IMR-90 (cell line): Measurements from ENCODE around the gene MAP3K1. TPM values are rescaled to one million over a fixed set of nuclear protein-coding genes. Genes with fewer than 3 reads are reported as not detected.

Experiments
- ATAC-seq: fragments of 200-7000 bp; cut with Tn5 transposase; 2 replicates; pipeline ENCODE4 v1.9.1; 2020; ENCODE audit warnings: low read depth, mild to moderate bottlenecking, moderate library complexity
- BruUV-seq: library from RNA; stranded (reverse); fragments of 400-500 nt; replicated peaks from 2 replicates; lab custom pipeline; 2021; lab: Mats Ljungman, UMichigan
- CTCF ChIA-PET: fragments of 300-600 bp; formaldehyde crosslinking; extraction: SDS; loops from one replicate; lab custom pipeline; 2021; ENCODE audit warnings: antibody characterized with exemption; lab: Yijun Ruan, JAX
- POLR2A ChIA-PET: fragments of 300-600 bp; sonication (Branson Sonifier 250); formaldehyde crosslinking; loops from one replicate; lab custom pipeline; 2022; ENCODE audit warnings: antibody characterized with exemption; ENCODE audit not compliant: unreplicated experiment; lab: Charles Lee
- DNase-seq: peaks from one replicate; pipeline ENCODE4 v3.0.0; 2013
- H2AFZ ChIP-seq: replicated peaks from 2 replicates; pipeline ENCODE3; 2013; ENCODE audit warnings: low read length, mild to moderate bottlenecking; ENCODE audit not compliant: poor library complexity
- H2AK5ac ChIP-seq: 2 replicates; pipeline ENCODE4 v1.6.1; 2013; ENCODE audit warnings: low read depth, low read length, inconsistent platforms
- H2AK9ac ChIP-seq: replicated peaks from 2 replicates; pipeline ENCODE3; 2013; ENCODE audit warnings: mild to moderate bottlenecking, low read depth, low read length, moderate library complexity; ENCODE audit not compliant: poor library complexity
- H2BK120ac ChIP-seq: 2 replicates; pipeline ENCODE4 v1.6.1; 2013; ENCODE audit warnings: low read depth, low read length, inconsistent platforms
- H2BK15ac ChIP-seq: 3 replicates; pipeline ENCODE4 v1.6.1; 2013; ENCODE audit warnings: low read depth, low read length, inconsistent platforms
- H2BK20ac ChIP-seq: 2 replicates; pipeline ENCODE4 v1.6.1; 2013; ENCODE audit warnings: low read depth, mild to moderate bottlenecking, inconsistent platforms, low read length, moderate library complexity
- H2BK5ac ChIP-seq: 2 replicates; pipeline ENCODE4 v1.6.1; 2013; ENCODE audit warnings: mild to moderate bottlenecking, low read depth, low read length, inconsistent platforms; ENCODE audit not compliant: poor library complexity, severe bottlenecking
- H3K14ac ChIP-seq: replicated peaks from 2 replicates; pipeline ENCODE4 v1.6.1; 2013; ENCODE audit warnings: low read depth, low read length, inconsistent platforms
- H3K18ac ChIP-seq: 2 replicates; pipeline ENCODE4 v1.6.1; 2013; ENCODE audit warnings: low read depth, low read length, control low read depth
- H3K23ac ChIP-seq: 2 replicates; pipeline ENCODE4 v1.6.1; 2013; ENCODE audit warnings: low read depth, low read length, inconsistent platforms
- H3K27ac ChIP-seq: 2 replicates; pipeline ENCODE4 v1.5.1; 2013; ENCODE audit warnings: mild to moderate bottlenecking, control low read depth, low read length; ENCODE audit not compliant: insufficient read depth
- H3K27me3 ChIP-seq: 2 replicates; pipeline ENCODE4 v1.6.1; 2013; ENCODE audit warnings: low read length; ENCODE audit not compliant: control insufficient read depth, insufficient read depth
- H3K36me3 ChIP-seq: 2 replicates; pipeline ENCODE4 v1.6.1; 2013; ENCODE audit warnings: low read length, mixed read lengths; ENCODE audit not compliant: control insufficient read depth, insufficient read depth
- H3K4ac ChIP-seq: 2 replicates; pipeline ENCODE4 v1.6.1; 2013; ENCODE audit warnings: low read depth, low read length, inconsistent platforms
- H3K4me1 ChIP-seq: 2 replicates; pipeline ENCODE4 v1.6.1; 2013; ENCODE audit warnings: low read length, mixed read lengths; ENCODE audit not compliant: control insufficient read depth, insufficient read depth
- H3K4me2 ChIP-seq: 2 replicates; pipeline ENCODE4 v1.6.1; 2013; ENCODE audit warnings: low read depth, mild to moderate bottlenecking, control low read depth, low read length, moderate library complexity
- H3K4me3 ChIP-seq: 2 replicates; pipeline ENCODE4 v1.5.1; 2013; ENCODE audit warnings: low read depth, mild to moderate bottlenecking, control low read depth, low read length, moderate library complexity; ENCODE audit not compliant: insufficient read depth
- H3K56ac ChIP-seq: 2 replicates; pipeline ENCODE4 v1.6.1; 2013; ENCODE audit warnings: low read length, inconsistent platforms; ENCODE audit not compliant: insufficient read depth; ENCODE audit errors: extremely low read depth
- H3K79me1 ChIP-seq, 2 experiments: 2 replicates each; pipeline ENCODE4 v1.6.1; 2013; ENCODE audit warnings: low read length in 2 of 2, inconsistent platforms in 1 of 2, low read depth in 1 of 2
- H3K9ac ChIP-seq: 2 replicates; pipeline ENCODE4 v1.6.1; 2013; ENCODE audit warnings: low read depth, low read length, control low read depth
- H3K9me1 ChIP-seq: 2 replicates; pipeline ENCODE4 v1.6.1; 2013; ENCODE audit warnings: low read length, inconsistent platforms; ENCODE audit not compliant: insufficient read depth
- H3K9me3 ChIP-seq: 2 replicates; pipeline ENCODE4 v1.6.1; 2013; ENCODE audit warnings: low read length; ENCODE audit not compliant: control insufficient read depth, insufficient read depth
- H4K20me1 ChIP-seq: 2 replicates; pipeline ENCODE4 v1.6.1; 2013; ENCODE audit warnings: low read length, inconsistent platforms; ENCODE audit not compliant: insufficient read depth
- H4K5ac ChIP-seq: 2 replicates; pipeline ENCODE4 v1.6.1; 2013; ENCODE audit warnings: mild to moderate bottlenecking, low read depth, low read length, control low read depth
- H4K8ac ChIP-seq, 2 experiments: 2 replicates each; pipeline ENCODE4 v1.6.1; 2013; ENCODE audit warnings: low read depth in 2 of 2, low read length in 2 of 2, control low read depth in 1 of 2, inconsistent platforms in 1 of 2
- H4K91ac ChIP-seq: 2 replicates; pipeline ENCODE4 v1.6.1; 2013; ENCODE audit warnings: low read depth, low read length, inconsistent platforms; ENCODE audit not compliant: insufficient read depth
- BHLHE40 ChIP-seq: fragments of 150-350 bp; IDR thresholded peaks from 2 replicates; pipeline ENCODE4 v1.6.1; 2016; ENCODE audit warnings: mild to moderate bottlenecking, low read depth, low read length
- CEBPB ChIP-seq: IDR thresholded peaks from 2 replicates; pipeline ENCODE4 v1.6.1; 2012; ENCODE audit warnings: low read depth, low read length, improper control_type of control experiment
- CHD1 ChIP-seq: IDR thresholded peaks from 2 replicates; pipeline ENCODE4 v1.6.1; 2012; ENCODE audit warnings: low read depth, low read length, improper control_type of control experiment
- CTCF ChIP-seq: conservative IDR thresholded peaks from 2 replicates; pipeline ENCODE4 v1.5.1; 2012; ENCODE audit warnings: mild to moderate bottlenecking, low read depth, low read length, improper control_type of control experiment
- ELK1 ChIP-seq: fragments of 150-350 bp; IDR thresholded peaks from 2 replicates; pipeline ENCODE4 v1.6.1; 2016; ENCODE audit warnings: low read depth, mild to moderate bottlenecking, low read length, moderate library complexity, borderline replicate concordance
- FOS ChIP-seq: fragments of 150-350 bp; IDR thresholded peaks from 2 replicates; pipeline ENCODE4 v1.6.1; 2016; ENCODE audit warnings: low read depth, low read length
- MAFK ChIP-seq: IDR thresholded peaks from 2 replicates; pipeline ENCODE4 v1.6.1; 2012; ENCODE audit warnings: low read depth, low read length, improper control_type of control experiment
- MAZ ChIP-seq: IDR thresholded peaks from 2 replicates; pipeline ENCODE4 v1.6.1; 2012; ENCODE audit warnings: low read depth, mild to moderate bottlenecking, low read length, improper control_type of control experiment, moderate library complexity, borderline replicate concordance
- MXI1 ChIP-seq: IDR thresholded peaks from 2 replicates; pipeline ENCODE4 v1.6.1; 2012; ENCODE audit warnings: low read depth, mild to moderate bottlenecking, low read length, moderate library complexity, borderline replicate concordance
- NFE2L2 ChIP-seq: fragments of 150-350 bp; IDR thresholded peaks from 2 replicates; pipeline ENCODE4 v1.6.1; 2016; ENCODE audit warnings: low read depth, mild to moderate bottlenecking, low read length
- POLR2A ChIP-seq: IDR thresholded peaks from 2 replicates; pipeline ENCODE4 v1.6.1; 2012; ENCODE audit warnings: mild to moderate bottlenecking, low read depth, low read length
- RAD21 ChIP-seq: IDR thresholded peaks from 2 replicates; pipeline ENCODE4 v1.6.1; 2012; ENCODE audit warnings: low read length, improper control_type of control experiment
- RCOR1 ChIP-seq: IDR thresholded peaks from 2 replicates; pipeline ENCODE4 v1.6.1; 2012; ENCODE audit warnings: mild to moderate bottlenecking, low read length, improper control_type of control experiment; ENCODE audit not compliant: insufficient replicate concordance
- RFX5 ChIP-seq: IDR thresholded peaks from 2 replicates; pipeline ENCODE4 v1.8.0; 2012; ENCODE audit warnings: low read depth, mild to moderate bottlenecking, low read length, moderate library complexity
- SMC3 ChIP-seq: fragments of 150-350 bp; IDR thresholded peaks from 2 replicates; pipeline ENCODE4 v1.6.1; 2016; ENCODE audit warnings: low read depth, mild to moderate bottlenecking, antibody characterized with exemption, low read length, moderate library complexity
- WGBS, 2 experiments: methylation state at CpG; one replicate each; pipeline versions ENCODE4 v1.1.5 to v1.1.7; 2013; ENCODE audit warnings: missing lambda C conversion rate in 2 of 2; ENCODE audit not compliant: insufficient read length in 1 of 2; ENCODE audit errors: extremely low coverage in 2 of 2; 5-methylcytosine and 5-hydroxymethylcytosine counted together
- dilution Hi-C: fragments of 300-500 bp; cut with HindIII; formaldehyde crosslinking; loops from one replicate; pipeline ENCODE4 v1.14.3; 2018; ENCODE audit warnings: low sequenced_read_pairs; ENCODE audit not compliant: unreplicated experiment
- in situ Hi-C: fragments of 300-500 bp; cut with MboI; formaldehyde crosslinking; loops from 3 replicates; pipeline ENCODE4 v1.14.3; 2019; ENCODE audit warnings: low sequenced_read_pairs, inconsistent platforms, mixed read lengths
- intact Hi-C: fragments of 100-400 bp; cut with micrococcal nuclease; formaldehyde crosslinking; loops from 2 replicates; pipeline ENCODE4 v1.10.0; 2022
- polyA plus RNA-seq, 3 experiments: library from polyadenylated mRNA; depleted of rRNA; stranded (reverse); fragments of >200 nt; gene quantifications; 2 replicates each; pipeline ENCODE4 v1.2.3, GENCODE V29; 2012; ENCODE audit warnings: low replicate concordance in 1 of 3
- total RNA-seq: library from RNA; depleted of rRNA; stranded (reverse); fragments of >200 nt; gene quantifications from 2 replicates; pipeline ENCODE4 v1.2.3, GENCODE V29; 2012
- TF ChIP-seq, protein P1 (sequence below): fragments of 150-350 bp; IDR thresholded peaks from 2 replicates; pipeline ENCODE4 v1.6.1; 2017; ENCODE audit warnings: mild to moderate bottlenecking, antibody characterized with exemption, low read length, low read depth

Gene MAP3K1
- total and polyA plus RNA-seq, 2 of the 4 experiments (the other 2 are of a cell fraction): 3.8 to 18.8 TPM

DNA sequence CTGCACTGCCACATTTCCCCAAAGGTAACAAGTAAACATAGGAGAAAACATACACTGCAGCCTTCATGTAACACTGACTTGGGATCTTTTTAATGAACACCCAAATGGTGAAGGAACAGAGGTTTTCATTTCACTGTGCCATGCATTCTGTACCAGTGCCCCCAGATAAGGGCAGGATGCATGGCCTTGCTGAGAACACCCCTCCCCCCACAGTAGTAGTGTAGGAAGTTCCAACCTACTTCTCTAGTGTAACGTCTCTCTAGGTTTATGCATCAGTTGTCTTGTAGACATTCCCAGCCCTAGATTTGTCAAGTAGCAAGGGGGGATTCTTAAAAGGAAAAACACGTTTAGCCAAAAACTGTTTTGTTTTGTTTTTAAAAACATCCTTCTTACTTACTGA is 29.9 kb downstream of the MAP3K1 start:
- Histone ChIP-seq H2BK120ac (no peak overlapping the region), H2BK20ac (no peak overlapping the region), H3K4ac (no peak overlapping the region), H3K36me3 (no peaks in the 10 kb centered on the region), H2AK9ac (no peak overlapping the region), H4K8ac (no peak overlapping the region), H3K56ac (no peak overlapping the region), H2AFZ (no peak overlapping the region), H3K4me1 (no peaks in the 10 kb centered on the region), H3K27ac (no peak overlapping the region), H3K18ac (no peak overlapping the region), H3K23ac (no peak overlapping the region), H3K27me3 (no peaks in the 10 kb centered on the region), H2BK15ac (no peak overlapping the region), H4K20me1 (peaks cover 56% of the 10 kb centered on the region), H2AK5ac (no peak overlapping the region), H3K14ac (no peak overlapping the region), H2BK5ac (no peak overlapping the region), H3K9me1 (peaks cover 7% of the 10 kb centered on the region; the same call in 1 of the 2 replicates), H3K4me3 (no peak overlapping the region), H4K5ac (no peak overlapping the region), H3K9ac (no peak overlapping the region), H3K9me3 (no peaks in the 10 kb centered on the region), H3K79me1 (peaks cover 17 to 72% of the 10 kb centered on the region in 2 experiments), H4K91ac (no peak overlapping the region), H3K4me2 (no peak overlapping the region)
- in situ Hi-C loops: no loop called here
- ChIA-PET POLR2A (no interaction called here), CTCF (no interaction called here)
- WGBS, 2 experiments: no CpG with 5 or more reads among the region's 2 CpGs
- dilution Hi-C loops: no loop called here
- no peak for DNase-seq
- no TSS peak for BruUV-seq
- no peak for TF ChIP-seq BHLHE40
- no peak for TF ChIP-seq CEBPB
- TF ChIP-seq POLR2A: no peak
- no peak for TF ChIP-seq MAFK
- TF ChIP-seq ELK1: no peak
- no peak for TF ChIP-seq RCOR1
- no peak for TF ChIP-seq NFE2L2
- TF ChIP-seq MXI1: no peak
- TF ChIP-seq CHD1: no peak
- no peak for TF ChIP-seq SMC3
- TF ChIP-seq RAD21: no peak
- TF ChIP-seq RFX5: no peak
- TF ChIP-seq, protein P1, sequence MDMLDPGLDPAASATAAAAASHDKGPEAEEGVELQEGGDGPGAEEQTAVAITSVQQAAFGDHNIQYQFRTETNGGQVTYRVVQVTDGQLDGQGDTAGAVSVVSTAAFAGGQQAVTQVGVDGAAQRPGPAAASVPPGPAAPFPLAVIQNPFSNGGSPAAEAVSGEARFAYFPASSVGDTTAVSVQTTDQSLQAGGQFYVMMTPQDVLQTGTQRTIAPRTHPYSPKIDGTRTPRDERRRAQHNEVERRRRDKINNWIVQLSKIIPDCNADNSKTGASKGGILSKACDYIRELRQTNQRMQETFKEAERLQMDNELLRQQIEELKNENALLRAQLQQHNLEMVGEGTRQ: no peak
- no peak for TF ChIP-seq FOS
- no peak for TF ChIP-seq CTCF
- no peak for TF ChIP-seq MAZ
- intact Hi-C loops: no loop called here
- ATAC-seq: no peak
